SK-N-SH (cell line): ENCODE measurements around the gene VWC2L. TPM values are rescaled to one million over a fixed set of nuclear protein-coding genes. Genes with fewer than 3 reads are reported as not detected.

Experiments used
- CTCF ChIA-PET: fragments of 300-600, 350-600 bp; formaldehyde crosslinking; extraction: SDS; loops from one replicate; lab custom pipeline; 2021; lab: Yijun Ruan, JAX
- POLR2A ChIA-PET: fragments of 350-600 bp; sonication (Branson Sonifier 250); formaldehyde crosslinking; extraction: SDS; loops from one replicate; lab custom pipeline; 2020; ENCODE audit warnings: antibody characterized with exemption, inconsistent platforms; lab: Yijun Ruan, JAX
- DNase-seq: peaks from one replicate; pipeline ENCODE4 v3.0.0; 2012
- H2AFZ ChIP-seq: fragments of 200-600 bp; sonication (generic); 2 replicates; pipeline ENCODE4 v1.8.1; 2016; ENCODE audit warnings: antibody characterized with exemption, mild to moderate bottlenecking, low read depth
- H3F3A ChIP-seq: fragments of 200-600 bp; sonication (generic); replicated peaks from 2 replicates; pipeline ENCODE3; 2016; ENCODE audit warnings: antibody characterized with exemption, mild to moderate bottlenecking; ENCODE audit not compliant: insufficient read depth
- H3K27ac ChIP-seq, 2 experiments: fragments of 200-500 bp in 1 of 2; fragments of 200-600 bp in 1 of 2; sonication (Bioruptor generic) in 1 of 2; sonication (generic), shearing (Covaris generic) in 1 of 2; 2 replicates each; pipeline versions ENCODE4 v1.5.1 to v1.6.1; 2014 to 2016; ENCODE audit warnings: low read depth in 2 of 2, inconsistent platforms in 1 of 2, low read length in 1 of 2, mild to moderate bottlenecking in 1 of 2, mixed read lengths in 1 of 2
- H3K27me3 ChIP-seq: fragments of 200-600 bp; sonication (generic), shearing (Covaris generic); 2 replicates; pipeline ENCODE4 v1.6.1; 2016; ENCODE audit warnings: mixed run types; ENCODE audit not compliant: insufficient read depth
- H3K36me3 ChIP-seq, 2 experiments: fragments of 200-500 bp in 1 of 2; fragments of 200-600 bp in 1 of 2; sonication (Bioruptor generic) in 1 of 2; sonication (generic) in 1 of 2; replicated peaks in 1 of 2; 2 replicates each; pipeline versions ENCODE3 to v1.5.1; 2014 to 2016; ENCODE audit warnings: low read length in 1 of 2, mild to moderate bottlenecking in 1 of 2; ENCODE audit not compliant: insufficient read depth in 2 of 2, control insufficient read depth in 1 of 2
- H3K4me1 ChIP-seq, 2 experiments: fragments of 200-500 bp in 1 of 2; fragments of 200-600 bp in 1 of 2; sonication (Bioruptor generic) in 1 of 2; sonication (generic), shearing (Covaris generic) in 1 of 2; 2 replicates each; pipeline versions ENCODE4 v1.5.1 to v1.6.1; 2014 to 2016; ENCODE audit warnings: low read depth in 1 of 2, low read length in 1 of 2, mixed run types in 1 of 2; ENCODE audit not compliant: insufficient read depth in 2 of 2, control insufficient read depth in 1 of 2
- H3K4me2 ChIP-seq: fragments of 200-600 bp; sonication (generic), shearing (Covaris generic); 2 replicates; pipeline ENCODE4 v1.6.1; 2017; ENCODE audit warnings: mixed run types
- H3K4me3 ChIP-seq, 2 experiments: fragments of 200-500 bp in 1 of 2; fragments of 200-600 bp in 1 of 2; sonication (Bioruptor generic) in 1 of 2; sonication (generic), shearing (Covaris generic) in 1 of 2; 2 replicates each; pipeline versions ENCODE4 v1.5.1 to v1.8.1; 2014 to 2016; ENCODE audit warnings: low read depth in 2 of 2, inconsistent platforms in 1 of 2, low read length in 1 of 2, mild to moderate bottlenecking in 1 of 2, mixed read lengths in 1 of 2, moderate library complexity in 1 of 2
- H3K79me2 ChIP-seq: fragments of 200-600 bp; sonication (generic); 2 replicates; pipeline ENCODE4 v1.8.1; 2017; ENCODE audit warnings: mild to moderate bottlenecking; ENCODE audit not compliant: insufficient read depth
- H3K9ac ChIP-seq: fragments of 200-600 bp; sonication (generic); 2 replicates; pipeline ENCODE4 v1.6.1; 2017; ENCODE audit warnings: mixed run types
- H3K9me2 ChIP-seq: fragments of 200-600 bp; sonication (generic); 2 replicates; pipeline ENCODE4 v1.6.1; 2017; ENCODE audit warnings: mixed run types
- H3K9me3 ChIP-seq: fragments of 200-600 bp; sonication (generic); 2 replicates; pipeline ENCODE4 v1.6.1; 2017; ENCODE audit warnings: mixed run types, mild to moderate bottlenecking, moderate library complexity
- H4K20me1 ChIP-seq: fragments of 200-600 bp; sonication (generic); 2 replicates; pipeline ENCODE4 v1.6.1; 2017; ENCODE audit warnings: mild to moderate bottlenecking, mixed run types; ENCODE audit not compliant: insufficient read depth
- EZH2phosphoT487 ChIP-seq: fragments of 200-600 bp; sonication (generic); IDR thresholded peaks from 2 replicates; pipeline ENCODE4 v1.6.1; 2017; ENCODE audit warnings: low read depth, mixed run types, mild to moderate bottlenecking, antibody characterized with exemption, moderate library complexity, borderline replicate concordance
- FOSL2 ChIP-seq: IDR thresholded peaks from 2 replicates; pipeline ENCODE4 v1.4.0; 2012; ENCODE audit warnings: low read depth, mild to moderate bottlenecking, moderate library complexity, borderline replicate concordance
- FOXM1 ChIP-seq: IDR thresholded peaks from 2 replicates; pipeline ENCODE4 v1.4.0; 2012; ENCODE audit warnings: low read depth, mild to moderate bottlenecking
- GABPA ChIP-seq: IDR thresholded peaks from 2 replicates; pipeline ENCODE4 v1.4.0; 2012; ENCODE audit warnings: low read depth, mild to moderate bottlenecking
- MEF2A ChIP-seq: IDR thresholded peaks from 2 replicates; pipeline ENCODE4 v1.4.0; 2012; ENCODE audit warnings: low read depth, borderline replicate concordance
- RCOR1 ChIP-seq: fragments of 150-350 bp; IDR thresholded peaks from 2 replicates; pipeline ENCODE4 v1.6.1; 2017; ENCODE audit warnings: antibody characterized with exemption, low read length
- WGBS: methylation state at CpG from one replicate; pipeline ENCODE4 v1.1.6; 2017; ENCODE audit warnings: low lambda C conversion rate; 5-methylcytosine and 5-hydroxymethylcytosine counted together
- polyA plus RNA-seq, 3 experiments: library from polyadenylated mRNA; depleted of rRNA; stranded (reverse); fragments of >200 nt; gene quantifications; 2 replicates each; pipeline ENCODE4 v1.2.3, GENCODE V29; 2012
- TF ChIP-seq, protein P1 (sequence below): IDR thresholded peaks from 2 replicates; pipeline ENCODE4 v1.4.0; 2012; ENCODE audit warnings: low read depth, borderline replicate concordance
- TF ChIP-seq, protein P2 (sequence below): fragments of 200-600 bp; sonication (generic); IDR thresholded peaks from 2 replicates; pipeline ENCODE4 v1.6.1; 2017; ENCODE audit warnings: antibody characterized with exemption, mild to moderate bottlenecking, moderate library complexity

The VWC2L gene
- polyA plus RNA-seq, 1 of the 3 experiments (the other 2 are of a cell fraction) = not detected

GRCh38 chr2:214450118-214450894, 39.5 kb downstream of the VWC2L start:
- ChIA-PET CTCF (interaction anchor here (0.6 to 1.0 kb wide), 2 partner anchors 18 to 118 kb away, joined by 3 to 4 read pairs; no protein-coding TSS in a partner anchor), POLR2A (no interaction called here)
- no peaks in the 10 kb centered on the region for H4K20me1 ChIP-seq
- H3K4me3 ChIP-seq = no peak overlapping the region
- no peaks in the 10 kb centered on the region for H3K4me1 ChIP-seq
- no peaks in the 10 kb centered on the region for H3K36me3 ChIP-seq
- H3K27me3 ChIP-seq = no peaks in the 10 kb centered on the region
- H3K4me2 ChIP-seq = no peak overlapping the region
- H3K9me3 ChIP-seq = no peaks in the 10 kb centered on the region
- no peak overlapping the region for H2AFZ ChIP-seq
- no peaks in the 10 kb centered on the region for H3F3A ChIP-seq
- TF ChIP-seq GABPA (no peak), MEF2A (no peak), RCOR1 (no peak)
- TF ChIP-seq, protein P1, sequence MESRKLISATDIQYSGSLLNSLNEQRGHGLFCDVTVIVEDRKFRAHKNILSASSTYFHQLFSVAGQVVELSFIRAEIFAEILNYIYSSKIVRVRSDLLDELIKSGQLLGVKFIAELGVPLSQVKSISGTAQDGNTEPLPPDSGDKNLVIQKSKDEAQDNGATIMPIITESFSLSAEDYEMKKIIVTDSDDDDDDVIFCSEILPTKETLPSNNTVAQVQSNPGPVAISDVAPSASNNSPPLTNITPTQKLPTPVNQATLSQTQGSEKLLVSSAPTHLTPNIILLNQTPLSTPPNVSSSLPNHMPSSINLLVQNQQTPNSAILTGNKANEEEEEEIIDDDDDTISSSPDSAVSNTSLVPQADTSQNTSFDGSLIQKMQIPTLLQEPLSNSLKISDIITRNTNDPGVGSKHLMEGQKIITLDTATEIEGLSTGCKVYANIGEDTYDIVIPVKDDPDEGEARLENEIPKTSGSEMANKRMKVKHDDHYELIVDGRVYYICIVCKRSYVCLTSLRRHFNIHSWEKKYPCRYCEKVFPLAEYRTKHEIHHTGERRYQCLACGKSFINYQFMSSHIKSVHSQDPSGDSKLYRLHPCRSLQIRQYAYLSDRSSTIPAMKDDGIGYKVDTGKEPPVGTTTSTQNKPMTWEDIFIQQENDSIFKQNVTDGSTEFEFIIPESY = no peak
- H3K27ac ChIP-seq = no peak overlapping the region
- H3K9me2 ChIP-seq = no peaks in the 10 kb centered on the region
- WGBS = 55% methylated on average over 4 of the region's 4 CpGs
- DNase-seq = no peak
- H3K9ac ChIP-seq = no peak overlapping the region
- H3K79me2 ChIP-seq = no peaks in the 10 kb centered on the region

DNA sequence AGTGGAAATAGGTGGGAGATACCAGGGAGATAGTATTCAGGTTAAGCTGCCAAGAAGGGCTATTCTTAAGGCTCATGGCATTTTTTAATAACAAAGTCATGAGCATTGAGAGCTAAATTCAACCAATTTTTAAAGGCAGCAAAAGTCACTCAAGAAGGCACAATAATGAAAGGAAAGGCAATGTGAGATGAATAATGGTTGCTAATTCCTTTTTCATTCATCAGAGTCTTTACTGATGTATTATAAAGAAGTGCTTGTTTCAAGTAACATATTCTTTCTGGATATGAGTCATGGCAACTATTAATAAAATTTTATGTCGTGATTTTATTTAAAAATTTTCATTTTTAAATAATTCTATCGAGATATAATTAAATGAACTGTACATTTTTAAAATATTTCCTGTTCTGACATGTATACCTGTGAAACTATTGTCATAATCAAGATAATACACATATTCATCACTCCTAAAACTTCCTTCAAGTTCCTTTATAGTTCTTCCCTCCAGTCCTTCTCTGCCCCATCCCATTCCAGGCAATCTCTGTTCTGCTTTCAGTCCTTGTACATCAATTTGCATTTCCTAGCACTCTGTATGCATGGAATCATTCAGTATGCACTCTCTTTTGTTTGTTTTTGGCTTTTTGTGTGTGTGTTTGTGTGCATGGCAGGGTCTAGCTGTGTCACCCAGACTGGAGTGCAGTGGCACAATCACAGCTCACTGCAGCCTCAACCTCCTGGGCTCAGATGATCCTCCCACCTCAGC, 40.8 kb downstream of the VWC2L start:
- no peaks in the 10 kb centered on the region for H3K79me2 ChIP-seq
- TF ChIP-seq EZH2phosphoT487 = no peak
- TF ChIP-seq, protein P2, sequence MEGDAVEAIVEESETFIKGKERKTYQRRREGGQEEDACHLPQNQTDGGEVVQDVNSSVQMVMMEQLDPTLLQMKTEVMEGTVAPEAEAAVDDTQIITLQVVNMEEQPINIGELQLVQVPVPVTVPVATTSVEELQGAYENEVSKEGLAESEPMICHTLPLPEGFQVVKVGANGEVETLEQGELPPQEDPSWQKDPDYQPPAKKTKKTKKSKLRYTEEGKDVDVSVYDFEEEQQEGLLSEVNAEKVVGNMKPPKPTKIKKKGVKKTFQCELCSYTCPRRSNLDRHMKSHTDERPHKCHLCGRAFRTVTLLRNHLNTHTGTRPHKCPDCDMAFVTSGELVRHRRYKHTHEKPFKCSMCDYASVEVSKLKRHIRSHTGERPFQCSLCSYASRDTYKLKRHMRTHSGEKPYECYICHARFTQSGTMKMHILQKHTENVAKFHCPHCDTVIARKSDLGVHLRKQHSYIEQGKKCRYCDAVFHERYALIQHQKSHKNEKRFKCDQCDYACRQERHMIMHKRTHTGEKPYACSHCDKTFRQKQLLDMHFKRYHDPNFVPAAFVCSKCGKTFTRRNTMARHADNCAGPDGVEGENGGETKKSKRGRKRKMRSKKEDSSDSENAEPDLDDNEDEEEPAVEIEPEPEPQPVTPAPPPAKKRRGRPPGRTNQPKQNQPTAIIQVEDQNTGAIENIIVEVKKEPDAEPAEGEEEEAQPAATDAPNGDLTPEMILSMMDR = no peak
- TF ChIP-seq MEF2A = no peak
- TF ChIP-seq FOSL2 = no peak
- TF ChIP-seq FOXM1 = no peak
- H3K9ac ChIP-seq = no peak overlapping the region
- 20% methylated on average over 2 of the region's 2 CpGs for WGBS
- H3K4me1 ChIP-seq = no peaks in the 10 kb centered on the region
- no peaks in the 10 kb centered on the region for H3K36me3 ChIP-seq
- H3K9me2 ChIP-seq = no peaks in the 10 kb centered on the region
- H4K20me1 ChIP-seq = no peaks in the 10 kb centered on the region
- H3K9me3 ChIP-seq = no peaks in the 10 kb centered on the region
- CTCF ChIA-PET = interaction anchor here (1.0 kb wide), 1 partner anchor 17 kb away, joined by 4 read pairs; no protein-coding TSS in a partner anchor
- H2AFZ ChIP-seq = no peak overlapping the region
- no peak for DNase-seq
- no peaks in the 10 kb centered on the region for H3F3A ChIP-seq
- H3K4me3 ChIP-seq = no peak overlapping the region
- POLR2A ChIA-PET = no interaction called here
- no peaks in the 10 kb centered on the region for H3K27me3 ChIP-seq
- no peak overlapping the region for H3K27ac ChIP-seq
- no peak overlapping the region for H3K4me2 ChIP-seq
